HCT116 (cell line): ENCODE data around the gene HDAC7. TPM values are rescaled to one million over a fixed set of nuclear protein-coding genes. Genes with fewer than 3 reads are reported as not detected.
A peak's percentile ranks its signal among the peaks of the same experiment; 100 is the strongest.

Experiments
- ATAC-seq: fragments of 200-7000 bp; cut with Tn5 transposase; 2 replicates; pipeline ENCODE4 v1.9.1; 2020; ENCODE audit warnings: mild to moderate bottlenecking, moderate library complexity
- BruUV-seq: library from RNA; stranded (reverse); fragments of 400-500 nt; replicated peaks from 2 replicates; lab custom pipeline; 2021; lab: Mats Ljungman, UMichigan
- CTCF ChIA-PET: fragments of 300-600 bp; sonication (Branson Sonifier 250); formaldehyde crosslinking; loops from one replicate; lab custom pipeline; 2021; ENCODE audit warnings: antibody characterized with exemption; lab: Charles Lee
- POLR2A ChIA-PET: fragments of 300-600, 350-600 bp; sonication (Branson Sonifier 250); formaldehyde crosslinking; loops from one replicate; lab custom pipeline; 2021; ENCODE audit warnings: antibody characterized with exemption; lab: Charles Lee
- RAD21 ChIA-PET, 2 experiments: fragments of 300-600 bp; sonication (Branson Sonifier 250); formaldehyde crosslinking; loops; one replicate each; lab custom pipeline; 2023; ENCODE audit warnings: low total read pairs in 2 of 2; ENCODE audit not compliant: uncharacterized antibody in 2 of 2, unreplicated experiment in 2 of 2, low non-redundant PET in 1 of 2; lab: Charles Lee
- DNase-seq: peaks from one replicate; pipeline ENCODE4 v3.0.0-alpha.2; 2010; ENCODE audit warnings: low read depth, low spot score
- H2AFZ ChIP-seq: fragments of 200-600 bp; shearing (Covaris generic), sonication (generic); 2 replicates; pipeline ENCODE4 v1.6.1; 2017; ENCODE audit warnings: low read depth, mixed run types, mixed read lengths, antibody characterized with exemption, low read length; ENCODE audit not compliant: poor library complexity, severe bottlenecking
- H3K27ac ChIP-seq: 2 replicates; pipeline ENCODE4 v1.5.1; 2012; ENCODE audit warnings: low read depth, low read length
- H3K27me3 ChIP-seq: fragments of 200-600 bp; sonication (generic); 2 replicates; pipeline ENCODE4 v1.6.1; 2016; ENCODE audit warnings: mixed run types, low read length, mixed read lengths; ENCODE audit not compliant: insufficient read depth
- H3K36me3 ChIP-seq, 2 experiments: fragments of 200-500 bp in 1 of 2; fragments of 200-600 bp in 1 of 2; sonication (Bioruptor generic) in 1 of 2; sonication (generic) in 1 of 2; 2 replicates each; pipeline versions ENCODE4 v1.5.1 to v1.6.1; 2014 to 2016; ENCODE audit warnings: low read length in 2 of 2, inconsistent platforms in 1 of 2, mixed read lengths in 1 of 2, mixed run types in 1 of 2; ENCODE audit not compliant: insufficient read depth in 2 of 2, control insufficient read depth in 1 of 2
- H3K4me1 ChIP-seq, 2 experiments: fragments of 200-600 bp in 1 of 2; sonication (generic) in 1 of 2; 2 replicates each; pipeline versions ENCODE4 v1.5.1 to v1.6.1; 2012 to 2017; ENCODE audit warnings: low read length in 2 of 2, inconsistent platforms in 1 of 2, mild to moderate bottlenecking in 1 of 2, mixed read lengths in 1 of 2, mixed run types in 1 of 2, moderate library complexity in 1 of 2; ENCODE audit not compliant: insufficient read depth in 2 of 2, control insufficient read depth in 1 of 2
- H3K4me2 ChIP-seq: fragments of 200-600 bp; sonication (generic); 2 replicates; pipeline ENCODE4 v1.6.1; 2017; ENCODE audit warnings: mixed run types, low read length, mixed read lengths
- H3K4me3 ChIP-seq, 2 experiments: fragments of 200-600 bp in 1 of 2; sonication (generic) in 1 of 2; replicated peaks in 1 of 2; 2 replicates each; pipeline ENCODE4 v1.5.1; 2011 to 2016; ENCODE audit warnings: low read length in 2 of 2, control low read depth in 1 of 2, low read depth in 1 of 2, mild to moderate bottlenecking in 1 of 2, mixed read lengths in 1 of 2, mixed run types in 1 of 2
- H3K79me2 ChIP-seq: fragments of 200-600 bp; sonication (generic); 2 replicates; pipeline ENCODE4 v1.6.1; 2017; ENCODE audit warnings: mild to moderate bottlenecking, mixed run types, low read length, moderate library complexity, mixed read lengths; ENCODE audit not compliant: insufficient read depth
- H3K9ac ChIP-seq: fragments of 200-600 bp; sonication (generic); 2 replicates; pipeline ENCODE4 v1.6.1; 2016; ENCODE audit warnings: low read length, mixed read lengths
- H3K9me2 ChIP-seq: fragments of 200-600 bp; sonication (generic), shearing (Covaris generic); 2 replicates; pipeline ENCODE4 v1.6.1; 2017; ENCODE audit warnings: mixed run types, mild to moderate bottlenecking, moderate library complexity; ENCODE audit not compliant: insufficient read depth
- H3K9me3 ChIP-seq, 2 experiments: fragments of 200-500 bp in 1 of 2; fragments of 200-600 bp in 1 of 2; sonication (Bioruptor generic) in 1 of 2; sonication (generic) in 1 of 2; 2 replicates each; pipeline ENCODE4 v1.6.1; 2014 to 2017; ENCODE audit warnings: low read length in 2 of 2, mixed read lengths in 2 of 2, inconsistent platforms in 1 of 2, low read depth in 1 of 2, mild to moderate bottlenecking in 1 of 2, mixed run types in 1 of 2, moderate library complexity in 1 of 2; ENCODE audit not compliant: control insufficient read depth in 1 of 2, insufficient read depth in 1 of 2
- H4K20me1 ChIP-seq: fragments of 200-600 bp; sonication (generic), shearing (Covaris generic); 2 replicates; pipeline ENCODE4 v1.6.1; 2017; ENCODE audit warnings: mixed run types, mild to moderate bottlenecking, moderate library complexity; ENCODE audit not compliant: insufficient read depth
- CEBPB ChIP-seq: IDR thresholded peaks from 2 replicates; pipeline ENCODE4 v1.6.1; 2012; ENCODE audit warnings: low read depth
- EZH2phosphoT487 ChIP-seq: fragments of 200-600 bp; IDR thresholded peaks from 2 replicates; pipeline ENCODE4 v1.6.1; 2018; ENCODE audit warnings: antibody characterized with exemption, borderline replicate concordance
- FOSL1 ChIP-seq: IDR thresholded peaks from 2 replicates; pipeline ENCODE4 v1.6.1; 2012; ENCODE audit warnings: low read depth
- JUND ChIP-seq: IDR thresholded peaks from 2 replicates; pipeline ENCODE4 v1.6.1; 2012
- POLR2AphosphoS5 ChIP-seq: IDR thresholded peaks from 2 replicates; pipeline ENCODE4 v1.6.1; 2011; ENCODE audit warnings: mild to moderate bottlenecking, low read depth, low read length, moderate library complexity
- RAD21 ChIP-seq: IDR thresholded peaks from 2 replicates; pipeline ENCODE4 v1.6.1; 2012; ENCODE audit warnings: low read depth, mild to moderate bottlenecking
- TCF7L2 ChIP-seq: IDR thresholded peaks from 2 replicates; pipeline ENCODE4 v1.7.0; 2011; ENCODE audit warnings: borderline replicate concordance, inconsistent platforms; ENCODE audit not compliant: insufficient read depth, insufficient read length; ENCODE audit errors: extremely low read depth
- YY1 ChIP-seq: IDR thresholded peaks from 2 replicates; pipeline ENCODE4 v1.6.1; 2011; ENCODE audit warnings: low read length, low read depth, moderate library complexity, mild to moderate bottlenecking; ENCODE audit not compliant: insufficient replicate concordance; ENCODE audit errors: extremely low read depth
- ZBTB33 ChIP-seq: IDR thresholded peaks from 2 replicates; pipeline ENCODE4 v1.6.1; 2011; ENCODE audit warnings: mild to moderate bottlenecking, low read length, moderate library complexity; ENCODE audit not compliant: insufficient replicate concordance; ENCODE audit errors: extremely low read depth
- ZFX ChIP-seq: fragments of 450-650 bp; IDR thresholded peaks from 2 replicates; pipeline ENCODE4 v1.6.1; 2017
- ZNF274 ChIP-seq: fragments of 200-500 bp; sonication (Bioruptor generic); IDR thresholded peaks from 2 replicates; pipeline ENCODE4 v1.6.1; 2014; ENCODE audit warnings: mild to moderate bottlenecking, low read depth, low read length, inconsistent platforms
- intact Hi-C: fragments of 100-400 bp; cut with micrococcal nuclease; formaldehyde crosslinking; loops from 2 replicates; pipeline ENCODE4 v1.10.0; 2022
- total RNA-seq: library from RNA; stranded (reverse); gene quantifications from one replicate; pipeline ENCODE4 v1.2.1, GENCODE V29; 2021; ENCODE audit not compliant: unreplicated experiment
- TF ChIP-seq, protein P1 (sequence below): IDR thresholded peaks from 2 replicates; pipeline ENCODE4 v1.6.1; 2012
- TF ChIP-seq, protein P2 (sequence below), 3 experiments: fragments of 200-600 bp in 1 of 3; sonication (generic) in 1 of 3; IDR thresholded peaks in 2 of 3; conservative IDR thresholded peaks in 1 of 3; 2 replicates each; pipeline ENCODE4 v1.5.1; 2012 to 2017; ENCODE audit warnings: low read depth in 2 of 3, low read length in 2 of 3, antibody characterized with exemption in 1 of 3, borderline replicate concordance in 1 of 3, control low read depth in 1 of 3, mild to moderate bottlenecking in 1 of 3, mixed read lengths in 1 of 3, mixed run types in 1 of 3, moderate library complexity in 1 of 3; ENCODE audit not compliant: insufficient read depth in 1 of 3

Gene HDAC7
- total RNA-seq, 1 experiment from 2014 or later: 38.1 TPM

- intact Hi-C loops: no loop called here
- Histone ChIP-seq H3K27ac (no peak overlapping the region; the same call in 1 of the 2 replicates), H3K9me3 (no peaks in the 10 kb centered on the region), H3K36me3 (no peaks in the 10 kb centered on the region), H3K79me2 (no peaks in the 10 kb centered on the region), H3K4me3 (no peak overlapping the region), H3K27me3 (no peaks in the 10 kb centered on the region), H3K4me2 (no peak overlapping the region), H3K9me2 (no peaks in the 10 kb centered on the region), H3K9ac (no peak overlapping the region), H3K4me1 (peaks cover 25 to 35% of the 10 kb centered on the region in 2 experiments), H4K20me1 (no peaks in the 10 kb centered on the region), H2AFZ (no peak overlapping the region)
- ChIA-PET CTCF (interaction anchor here (1.5 to 2.8 kb wide), 2 partner anchors 30 to 101 kb away, joined by 6 to 17 read pairs; no protein-coding TSS in a partner anchor), POLR2A (interaction anchor here (1.0 kb wide), 1 partner anchor 30 kb away, joined by 5 read pairs; no protein-coding TSS in a partner anchor), RAD21 (interaction anchor here in 1 of 2 experiments (0.5 kb wide), 1 partner anchor 276 kb away, joined by 5 read pairs; no protein-coding TSS in a partner anchor)
- TF ChIP-seq ZBTB33: no peak
- TF ChIP-seq, protein P1, sequence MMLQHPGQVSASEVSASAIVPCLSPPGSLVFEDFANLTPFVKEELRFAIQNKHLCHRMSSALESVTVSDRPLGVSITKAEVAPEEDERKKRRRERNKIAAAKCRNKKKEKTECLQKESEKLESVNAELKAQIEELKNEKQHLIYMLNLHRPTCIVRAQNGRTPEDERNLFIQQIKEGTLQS: no peak
- TF ChIP-seq POLR2AphosphoS5: no peak
- TF ChIP-seq EZH2phosphoT487: no peak
- TF ChIP-seq TCF7L2: no peak
- no peak for TF ChIP-seq CEBPB
- no peak for TF ChIP-seq JUND
- no peak for TF ChIP-seq RAD21
- TF ChIP-seq, protein P2, sequence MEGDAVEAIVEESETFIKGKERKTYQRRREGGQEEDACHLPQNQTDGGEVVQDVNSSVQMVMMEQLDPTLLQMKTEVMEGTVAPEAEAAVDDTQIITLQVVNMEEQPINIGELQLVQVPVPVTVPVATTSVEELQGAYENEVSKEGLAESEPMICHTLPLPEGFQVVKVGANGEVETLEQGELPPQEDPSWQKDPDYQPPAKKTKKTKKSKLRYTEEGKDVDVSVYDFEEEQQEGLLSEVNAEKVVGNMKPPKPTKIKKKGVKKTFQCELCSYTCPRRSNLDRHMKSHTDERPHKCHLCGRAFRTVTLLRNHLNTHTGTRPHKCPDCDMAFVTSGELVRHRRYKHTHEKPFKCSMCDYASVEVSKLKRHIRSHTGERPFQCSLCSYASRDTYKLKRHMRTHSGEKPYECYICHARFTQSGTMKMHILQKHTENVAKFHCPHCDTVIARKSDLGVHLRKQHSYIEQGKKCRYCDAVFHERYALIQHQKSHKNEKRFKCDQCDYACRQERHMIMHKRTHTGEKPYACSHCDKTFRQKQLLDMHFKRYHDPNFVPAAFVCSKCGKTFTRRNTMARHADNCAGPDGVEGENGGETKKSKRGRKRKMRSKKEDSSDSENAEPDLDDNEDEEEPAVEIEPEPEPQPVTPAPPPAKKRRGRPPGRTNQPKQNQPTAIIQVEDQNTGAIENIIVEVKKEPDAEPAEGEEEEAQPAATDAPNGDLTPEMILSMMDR (IDR thresholded peaks at IDR 0.05 in 2 of 3, conservative IDR thresholded peaks at IDR 0.05 in 1 of 3; ENCODE audit: borderline replicate concordance in 1 of 3, insufficient read depth in 1 of 3, low read depth in 2 of 3, low read length in 2 of 3): no peak
- TF ChIP-seq ZNF274: no peak
- TF ChIP-seq YY1: no peak
- no peak for TF ChIP-seq FOSL1
- no peak for TF ChIP-seq ZFX
- ATAC-seq: peak; percentile 53
- DNase-seq: no peak
- BruUV-seq: no TSS peak
Observed at GRCh38 chr12:47736877-47737676, 82.6 kb downstream of the HDAC7 start.
